Caco-2 (cell line): ENCODE data around the gene CIBAR2. TPM values are rescaled to one million over a fixed set of nuclear protein-coding genes. Genes with fewer than 3 reads are reported as not detected.

Source experiments
- BruUV-seq: library from RNA; stranded (reverse); fragments of 400-500 nt; replicated peaks from 2 replicates; lab custom pipeline; 2021; lab: Mats Ljungman, UMichigan
- CTCF ChIA-PET: fragments of 300-600 bp; sonication (Branson Sonifier 250); formaldehyde crosslinking; loops from one replicate; lab custom pipeline; 2022; ENCODE audit warnings: antibody characterized with exemption; lab: Charles Lee
- POLR2A ChIA-PET: fragments of 300-600 bp; sonication (Branson Sonifier 250); formaldehyde crosslinking; loops from one replicate; lab custom pipeline; 2022; ENCODE audit warnings: antibody characterized with exemption; lab: Charles Lee
- DNase-seq, 2 experiments: peaks; one replicate each; pipeline versions ENCODE4 v3.0.0 to v3.0.0-alpha.2; 2020 to 2022
- H3K27me3 ChIP-seq: replicated peaks from 2 replicates; pipeline ENCODE4 v1.6.0; 2011; ENCODE audit warnings: low read length; ENCODE audit not compliant: control insufficient read depth, insufficient read depth
- H3K36me3 ChIP-seq: 2 replicates; pipeline ENCODE4 v1.5.1; 2011; ENCODE audit warnings: low read length; ENCODE audit not compliant: control insufficient read depth, insufficient read depth
- H3K4me1 ChIP-seq: fragments of 250-450 bp; sonication (Bioruptor Pico); 2 replicates; pipeline ENCODE4 v1.5.1; 2020; ENCODE audit warnings: mild to moderate bottlenecking
- H3K4me3 ChIP-seq: 2 replicates; pipeline ENCODE4 v1.5.1; 2011; ENCODE audit warnings: low read depth, mild to moderate bottlenecking, control low read depth, low read length
- H3K9me3 ChIP-seq: fragments of 250-450 bp; sonication (Bioruptor Pico); 2 replicates; pipeline ENCODE4 v1.5.1; 2020; ENCODE audit warnings: mild to moderate bottlenecking, moderate library complexity
- H3K27ac Mint-ChIP-seq: one replicate; pipeline ENCODE4 v1.8.0; 2022; ENCODE audit warnings: mixed read lengths; ENCODE audit not compliant: unreplicated experiment
- H3K27me3 Mint-ChIP-seq: one replicate; pipeline ENCODE4 v1.8.0; 2022; ENCODE audit warnings: mixed read lengths; ENCODE audit not compliant: insufficient read depth, unreplicated experiment
- H3K36me3 Mint-ChIP-seq: one replicate; pipeline ENCODE4 v1.8.0; 2022; ENCODE audit warnings: mild to moderate bottlenecking, mixed read lengths; ENCODE audit not compliant: insufficient read depth, unreplicated experiment
- H3K4me1 Mint-ChIP-seq: one replicate; pipeline ENCODE4 v1.8.0; 2022; ENCODE audit warnings: low read depth, mixed read lengths; ENCODE audit not compliant: unreplicated experiment
- H3K4me3 Mint-ChIP-seq: one replicate; pipeline ENCODE4 v1.8.0; 2022; ENCODE audit warnings: mild to moderate bottlenecking, moderate library complexity, mixed read lengths; ENCODE audit not compliant: unreplicated experiment
- H3K9me3 Mint-ChIP-seq: one replicate; pipeline ENCODE4 v1.8.0; 2022; ENCODE audit warnings: mixed read lengths; ENCODE audit not compliant: unreplicated experiment
- intact Hi-C: fragments of 100-400 bp; cut with micrococcal nuclease; formaldehyde crosslinking; loops from one replicate; pipeline ENCODE4 v1.10.0; 2022; ENCODE audit not compliant: unreplicated experiment
- total RNA-seq: library from RNA; stranded (reverse); gene quantifications from 2 replicates; pipeline ENCODE4 v1.2.3, GENCODE V29; 2022
- TF ChIP-seq, protein P1 (sequence below), 2 experiments: fragments of 200-600 bp in 1 of 2; IDR thresholded peaks; 1 replicate in 1 of 2; 2 replicates in 1 of 2; pipeline versions ENCODE4 v1.5.1 to v1.8.0; 2011 to 2022; ENCODE audit warnings: antibody characterized with exemption in 1 of 2, control low read depth in 1 of 2, inconsistent platforms in 1 of 2, low read depth in 1 of 2, low read length in 1 of 2, mild to moderate bottlenecking in 1 of 2, moderate library complexity in 1 of 2; ENCODE audit not compliant: insufficient read depth in 1 of 2, severe bottlenecking in 1 of 2, unreplicated experiment in 1 of 2

CIBAR2 gene
- total RNA-seq, 1 experiment from 2014 or later: not detected

DNA sequence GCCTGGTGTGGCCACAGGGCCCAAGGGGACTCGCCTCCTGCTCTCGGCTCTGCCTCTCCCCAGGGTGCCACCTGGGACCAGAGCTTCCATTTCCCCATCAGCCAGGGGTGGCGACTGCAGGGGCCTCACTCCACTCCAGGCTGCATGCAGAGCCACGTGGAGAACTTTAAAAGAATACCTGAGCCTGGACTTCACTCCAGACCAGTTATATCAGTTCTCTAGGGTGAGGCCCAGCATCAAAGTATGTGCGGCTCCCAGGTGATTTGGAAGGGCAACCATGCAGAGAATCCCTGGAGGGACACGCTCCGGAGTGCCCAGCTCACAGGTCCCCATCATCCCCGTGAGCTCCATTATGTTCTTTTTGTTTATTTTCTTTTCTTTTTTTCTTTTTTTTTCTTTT lies 44.8 kb downstream of the CIBAR2 start:
- DNase-seq: peak; percentile 42 to 59
- Mint-ChIP-seq H3K36me3 (peaks cover 10% of the 10 kb centered on the region), H3K4me3 (no peak overlapping the region), H3K4me1 (no peaks in the 10 kb centered on the region), H3K27me3 (no peaks in the 10 kb centered on the region), H3K9me3 (no peaks in the 10 kb centered on the region), H3K27ac (no peak overlapping the region)
- ChIA-PET POLR2A (no interaction called here), CTCF (interaction anchor here (0.6 to 1.8 kb wide), 4 partner anchors 10 to 73 kb away, joined by 3 to 6 read pairs (median 4); no protein-coding TSS in a partner anchor)
- H3K4me1 ChIP-seq: peaks cover 12% of the 10 kb centered on the region
- TF ChIP-seq, protein P1, sequence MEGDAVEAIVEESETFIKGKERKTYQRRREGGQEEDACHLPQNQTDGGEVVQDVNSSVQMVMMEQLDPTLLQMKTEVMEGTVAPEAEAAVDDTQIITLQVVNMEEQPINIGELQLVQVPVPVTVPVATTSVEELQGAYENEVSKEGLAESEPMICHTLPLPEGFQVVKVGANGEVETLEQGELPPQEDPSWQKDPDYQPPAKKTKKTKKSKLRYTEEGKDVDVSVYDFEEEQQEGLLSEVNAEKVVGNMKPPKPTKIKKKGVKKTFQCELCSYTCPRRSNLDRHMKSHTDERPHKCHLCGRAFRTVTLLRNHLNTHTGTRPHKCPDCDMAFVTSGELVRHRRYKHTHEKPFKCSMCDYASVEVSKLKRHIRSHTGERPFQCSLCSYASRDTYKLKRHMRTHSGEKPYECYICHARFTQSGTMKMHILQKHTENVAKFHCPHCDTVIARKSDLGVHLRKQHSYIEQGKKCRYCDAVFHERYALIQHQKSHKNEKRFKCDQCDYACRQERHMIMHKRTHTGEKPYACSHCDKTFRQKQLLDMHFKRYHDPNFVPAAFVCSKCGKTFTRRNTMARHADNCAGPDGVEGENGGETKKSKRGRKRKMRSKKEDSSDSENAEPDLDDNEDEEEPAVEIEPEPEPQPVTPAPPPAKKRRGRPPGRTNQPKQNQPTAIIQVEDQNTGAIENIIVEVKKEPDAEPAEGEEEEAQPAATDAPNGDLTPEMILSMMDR (IDR thresholded peaks at IDR 0.05; ENCODE audit: insufficient read depth in 1 of 2, low read depth in 1 of 2, low read length in 1 of 2, severe bottlenecking in 1 of 2, unreplicated experiment in 1 of 2): no peak
- intact Hi-C loops: no loop called here
- no peaks in the 10 kb centered on the region; the same call in 1 of the 2 replicates for H3K9me3 ChIP-seq
- no peak overlapping the region for H3K4me3 ChIP-seq
- no TSS peak for BruUV-seq
- H3K36me3 ChIP-seq: no peaks in the 10 kb centered on the region
- H3K27me3 ChIP-seq: no peaks in the 10 kb centered on the region

DNA sequence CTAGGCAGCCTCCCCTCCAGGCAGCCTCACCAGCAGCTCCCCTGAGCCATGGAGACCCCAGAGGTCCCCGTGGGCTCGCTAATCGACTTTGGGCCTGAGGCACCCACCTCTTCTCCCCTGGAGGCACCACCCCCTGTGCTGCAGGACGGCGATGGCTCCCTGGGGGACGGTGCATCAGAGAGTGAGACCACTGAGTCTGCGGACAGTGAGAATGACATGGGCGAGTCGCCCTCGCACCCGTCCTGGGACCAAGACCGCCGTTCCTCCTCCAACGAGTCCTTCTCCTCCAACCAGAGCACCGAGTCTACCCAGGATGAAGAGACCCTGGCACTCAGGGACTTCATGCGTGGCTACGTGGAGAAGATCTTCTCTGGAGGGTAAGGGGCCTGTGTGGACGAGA lies 45.2 kb downstream of the CIBAR2 start:
- Mint-ChIP-seq H3K9me3 (no peaks in the 10 kb centered on the region), H3K36me3 (peaks cover 10% of the 10 kb centered on the region), H3K4me1 (no peaks in the 10 kb centered on the region), H3K4me3 (no peak overlapping the region), H3K27me3 (no peaks in the 10 kb centered on the region), H3K27ac (no peak overlapping the region)
- intact Hi-C loops: no loop called here
- CTCF ChIA-PET: interaction anchor here (1.0 to 1.8 kb wide), 2 partner anchors 10 to 11 kb away, joined by 3 to 6 read pairs; no protein-coding TSS in a partner anchor
- Histone ChIP-seq H3K9me3 (no peaks in the 10 kb centered on the region; the same call in 1 of the 2 replicates), H3K4me3 (no peak overlapping the region), H3K27me3 (no peaks in the 10 kb centered on the region), H3K36me3 (no peaks in the 10 kb centered on the region), H3K4me1 (peaks cover 12% of the 10 kb centered on the region)
- DNase-seq: no peak
- POLR2A ChIA-PET: no interaction called here
- TF ChIP-seq, protein P1 (IDR thresholded peaks at IDR 0.05; ENCODE audit: insufficient read depth in 1 of 2, low read depth in 1 of 2, low read length in 1 of 2, severe bottlenecking in 1 of 2, unreplicated experiment in 1 of 2): no peak
- no TSS peak for BruUV-seq

DNA sequence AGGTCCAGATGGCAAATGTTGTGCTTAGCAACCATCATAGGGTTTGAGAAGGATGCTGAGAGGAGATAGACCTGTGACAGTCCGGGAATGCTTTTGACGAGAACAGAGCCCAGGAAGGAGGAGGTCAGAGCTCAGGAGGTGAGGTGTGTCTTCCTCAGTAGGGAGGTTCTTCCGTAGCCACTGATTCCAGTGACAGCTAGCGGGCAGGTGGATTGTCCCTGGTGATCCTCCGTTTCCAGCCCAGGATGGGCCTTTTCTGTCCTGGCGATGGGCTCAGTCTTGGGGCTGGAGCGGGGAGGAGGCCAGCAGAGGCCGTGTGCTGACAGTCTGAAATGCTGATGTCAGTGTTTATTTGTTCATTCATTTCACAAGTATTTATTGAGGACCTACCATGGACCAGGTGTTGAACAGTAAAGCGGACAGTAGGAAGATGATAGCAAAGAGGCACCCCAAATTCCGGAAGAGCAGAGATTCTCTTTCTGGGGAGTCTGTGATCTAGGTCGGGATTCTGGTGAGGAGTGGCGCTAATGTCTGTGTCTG lies 45.9 kb downstream of the CIBAR2 start:
- intact Hi-C loops: no loop called here
- H3K4me1 Mint-ChIP-seq: no peaks in the 10 kb centered on the region
- ChIA-PET CTCF (interaction anchor here (1.8 kb wide), 1 partner anchor 10 kb away, joined by 6 read pairs; no protein-coding TSS in a partner anchor), POLR2A (interaction anchor here (0.5 kb wide), 1 partner anchor 82 kb away, joined by 4 read pairs; no protein-coding TSS in a partner anchor)
- peaks cover 10% of the 10 kb centered on the region for H3K36me3 Mint-ChIP-seq
- DNase-seq: no peak
- H3K4me1 ChIP-seq: peaks cover 12% of the 10 kb centered on the region
- H3K4me3 Mint-ChIP-seq: no peak overlapping the region
- no peaks in the 10 kb centered on the region for H3K9me3 Mint-ChIP-seq
- H3K27ac Mint-ChIP-seq: no peak overlapping the region
- H3K4me3 ChIP-seq: no peak overlapping the region
- no peaks in the 10 kb centered on the region for H3K27me3 ChIP-seq
- no peaks in the 10 kb centered on the region; the same call in 1 of the 2 replicates for H3K9me3 ChIP-seq
- TF ChIP-seq, protein P1 (IDR thresholded peaks at IDR 0.05; ENCODE audit: insufficient read depth in 1 of 2, low read depth in 1 of 2, low read length in 1 of 2, severe bottlenecking in 1 of 2, unreplicated experiment in 1 of 2): no peak
- H3K36me3 ChIP-seq: no peaks in the 10 kb centered on the region
- no TSS peak for BruUV-seq
- no peaks in the 10 kb centered on the region for H3K27me3 Mint-ChIP-seq
